AG08395 (cell line): ENCODE results near the gene ASB3.

Experiments
- DNase-seq: peaks from one replicate; pipeline ENCODE4 v3.0.0; 2012; ENCODE audit warnings: mixed read lengths, low spot score

Gene ASB3

DNA sequence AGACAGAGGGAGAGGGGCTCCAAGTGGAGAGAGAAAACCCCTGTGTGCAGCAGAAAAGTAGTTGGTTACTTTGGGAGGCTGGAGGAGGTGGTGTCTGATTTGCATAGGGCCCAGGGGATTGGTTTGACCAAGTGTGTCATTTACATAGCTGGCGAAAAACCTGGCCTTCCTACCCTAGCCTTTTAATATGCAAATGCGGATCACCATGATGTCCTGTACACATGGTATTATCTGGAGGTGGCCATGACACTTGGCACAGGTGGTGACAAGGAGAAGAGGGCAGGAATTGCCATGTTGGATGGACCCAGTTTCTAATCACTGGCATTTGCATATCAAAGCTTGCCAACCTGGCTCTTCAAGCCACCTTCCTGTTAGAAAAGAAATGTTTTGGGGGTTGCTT is 140.0 kb downstream of the ASB3 start:
- no peak for DNase-seq

DNA sequence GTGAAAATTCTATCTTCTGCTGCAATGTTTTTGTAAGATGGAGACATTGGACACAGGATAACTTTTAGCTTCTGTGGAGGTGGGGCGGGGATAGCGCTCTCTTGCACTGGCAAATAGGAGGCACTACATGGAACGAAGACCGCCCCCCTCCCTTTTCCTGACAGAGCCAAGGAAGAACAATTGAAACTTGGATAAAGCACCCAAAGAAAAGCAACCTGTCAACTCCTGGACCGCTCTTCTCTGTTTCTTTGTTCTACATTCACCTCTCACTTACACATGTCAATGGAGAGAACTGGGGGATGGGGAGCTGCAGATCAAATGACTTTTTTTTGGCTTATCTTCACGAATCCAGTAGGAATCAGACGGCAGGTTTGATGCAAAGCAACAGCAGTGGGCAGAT is 145.5 kb downstream of the ASB3 start:
- no peak for DNase-seq

DNA sequence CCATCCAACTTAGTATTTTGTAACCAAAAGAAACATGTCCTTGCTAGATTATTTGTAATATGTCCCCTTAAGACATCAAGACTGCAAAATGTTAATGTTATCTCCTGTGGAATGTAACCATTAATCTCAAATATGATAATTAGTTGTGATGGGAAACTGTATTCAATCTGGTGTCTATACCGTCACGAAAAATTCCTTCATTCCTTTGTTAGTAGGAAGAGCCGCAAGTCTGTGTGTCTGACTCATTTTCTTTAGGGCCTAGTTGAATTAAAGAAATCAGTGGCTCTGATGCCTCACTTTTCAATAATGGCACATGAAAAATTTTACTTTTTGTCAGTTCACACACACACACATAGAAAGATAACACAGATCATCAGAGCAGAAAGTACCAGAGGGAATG is 146.3 kb downstream of the ASB3 start:
- no peak for DNase-seq

DNA sequence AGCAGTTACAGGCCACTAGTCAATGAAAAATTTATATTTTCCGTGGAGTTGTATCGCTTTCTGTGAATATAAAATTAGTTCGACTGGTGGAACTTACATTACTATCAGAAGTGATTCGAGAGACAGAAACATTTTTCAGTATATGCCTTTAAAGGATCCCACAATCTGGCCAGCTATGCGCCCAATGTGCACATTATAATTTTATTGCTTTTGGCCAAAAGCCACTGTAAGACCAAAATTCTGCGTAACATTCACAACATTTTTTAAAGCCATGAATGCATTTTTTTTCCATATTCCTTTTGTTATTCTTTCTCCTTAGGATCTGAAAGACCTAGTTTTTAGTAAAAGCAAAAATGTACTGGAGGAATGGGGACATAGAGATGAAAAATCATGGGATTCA is 150.2 kb downstream of the ASB3 start:
- no peak for DNase-seq

DNA sequence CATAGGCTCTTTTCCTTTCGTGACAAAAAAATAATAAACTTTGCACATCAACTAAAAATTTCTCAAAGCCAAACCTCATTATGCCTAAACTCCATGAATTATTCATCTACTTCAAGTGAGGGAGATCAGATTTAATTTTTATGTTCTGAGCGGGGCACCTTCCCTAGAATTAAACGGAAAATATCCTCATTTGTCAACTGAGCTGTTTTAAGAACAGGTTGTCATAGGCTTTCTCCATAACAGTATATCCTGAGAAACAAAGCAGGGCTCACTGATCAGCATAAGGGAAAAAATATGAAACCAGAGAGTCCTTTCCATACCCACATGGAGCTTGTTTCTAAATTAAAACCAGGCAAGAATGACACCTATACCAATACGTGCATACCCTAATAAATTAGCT is 150.6 kb downstream of the ASB3 start:
- DNase-seq = no peak

DNA sequence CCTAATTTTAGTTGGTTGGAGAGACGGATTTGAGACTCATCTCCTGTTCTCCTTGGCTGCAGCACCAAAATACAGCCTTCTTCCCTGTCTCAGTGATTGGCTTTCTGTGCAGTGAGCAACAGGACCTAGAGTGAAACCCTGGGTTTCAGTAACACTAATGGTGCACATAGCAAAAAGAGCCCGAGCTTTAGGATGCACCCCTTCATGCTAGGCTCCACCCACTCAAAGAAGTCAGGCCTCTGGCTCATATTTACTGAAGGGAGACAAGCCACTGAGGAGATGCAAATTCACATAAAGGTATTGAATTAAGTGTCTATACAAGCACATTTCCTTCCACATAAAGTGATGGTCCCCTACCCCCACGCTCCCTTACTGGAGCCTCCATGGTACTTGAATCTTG is 151.1 kb downstream of the ASB3 start:
- DNase-seq = no peak

DNA sequence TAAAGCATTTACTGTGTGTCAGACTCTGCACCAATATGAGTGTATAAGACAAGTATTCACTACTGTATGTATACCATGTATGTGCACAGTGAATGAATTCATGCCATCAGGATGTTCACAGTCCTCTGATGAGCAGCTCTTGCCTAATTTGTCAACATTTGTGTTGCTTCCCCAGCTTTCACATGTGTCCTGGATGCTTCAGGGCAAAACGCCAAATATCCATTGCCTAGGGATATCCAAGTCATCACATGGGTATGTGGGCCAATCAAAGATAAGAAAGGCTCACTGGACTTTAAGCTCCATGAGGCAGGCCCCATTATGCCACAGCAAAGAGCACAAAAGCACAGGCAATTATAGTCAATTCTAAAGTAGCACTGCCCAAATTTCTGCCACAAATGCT is 153.3 kb downstream of the ASB3 start:
- DNase-seq = no peak

DNA sequence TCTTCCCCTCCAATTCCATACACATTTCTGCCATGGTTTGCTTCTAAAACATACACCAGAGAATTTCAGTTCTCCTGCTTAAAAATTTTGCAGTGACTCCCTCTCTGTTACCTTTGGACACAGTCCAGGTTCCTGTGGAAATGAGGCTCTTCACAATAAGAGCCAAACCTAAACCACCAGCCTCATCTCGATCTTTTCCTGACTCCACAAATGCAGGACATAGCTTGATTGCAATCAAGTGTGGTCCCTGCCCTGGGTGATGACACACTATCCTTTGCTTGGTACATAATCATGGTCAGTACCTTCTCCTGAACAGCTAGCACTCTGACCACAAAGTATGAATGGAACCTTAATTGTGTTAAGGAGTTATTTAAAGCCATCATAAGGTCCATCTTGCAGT is 154.0 kb downstream of the ASB3 start:
- peak; percentile 5 for DNase-seq

DNA sequence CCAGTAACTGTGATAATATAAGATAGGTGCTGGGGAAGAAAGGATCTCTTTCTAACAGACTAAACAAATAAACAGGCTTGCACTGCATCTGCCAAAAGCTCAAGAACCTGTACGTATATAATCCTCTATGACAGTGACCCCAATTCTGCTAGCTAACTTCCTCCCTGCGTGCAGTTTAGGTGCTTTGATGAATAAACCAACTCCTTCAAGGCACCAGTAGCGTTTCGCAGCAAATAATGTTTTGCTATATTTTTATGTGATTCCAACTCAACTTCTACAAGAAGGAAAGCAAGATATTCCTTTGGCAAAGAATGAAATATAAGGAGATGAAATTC is 154.7 kb downstream of the ASB3 start:
- DNase-seq = no peak

DNA sequence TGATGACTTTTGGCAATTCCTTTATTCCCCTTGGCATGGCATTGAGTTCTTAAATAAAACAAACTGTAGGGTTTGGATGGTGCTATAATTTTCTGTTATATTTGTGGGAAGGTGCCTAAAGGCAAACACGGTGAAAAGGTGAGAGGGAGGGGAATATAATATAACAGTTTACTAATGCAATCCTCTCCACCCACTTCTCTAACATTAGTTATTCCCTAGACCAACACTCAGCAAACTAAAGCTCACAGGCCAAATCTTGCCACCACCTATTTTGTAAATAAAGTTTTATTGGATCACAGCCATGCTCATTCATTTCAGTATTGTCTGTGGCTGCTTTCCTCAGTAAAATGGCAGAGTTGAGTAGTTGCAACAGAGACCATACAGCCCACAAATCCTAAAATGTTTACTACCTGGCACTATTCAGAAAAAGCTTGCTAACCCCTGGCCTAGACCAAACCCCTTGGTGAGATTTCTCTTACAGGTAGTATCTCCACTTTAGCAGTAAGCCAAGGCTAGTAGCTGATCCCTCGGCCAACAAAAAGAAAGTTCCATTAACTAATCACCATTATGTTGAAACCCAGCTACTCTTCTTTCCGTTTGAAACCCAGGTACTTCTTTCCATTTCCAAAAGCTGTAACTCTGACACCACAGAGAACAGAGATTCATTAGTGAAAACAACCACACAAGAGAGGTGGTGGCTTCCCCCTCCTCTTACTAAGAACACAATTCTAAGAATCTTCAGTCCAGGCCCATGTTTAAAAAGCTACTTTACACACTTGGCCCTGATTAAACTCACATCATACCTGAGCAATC is 155.2 kb downstream of the ASB3 start:
- DNase-seq = no peak

DNA sequence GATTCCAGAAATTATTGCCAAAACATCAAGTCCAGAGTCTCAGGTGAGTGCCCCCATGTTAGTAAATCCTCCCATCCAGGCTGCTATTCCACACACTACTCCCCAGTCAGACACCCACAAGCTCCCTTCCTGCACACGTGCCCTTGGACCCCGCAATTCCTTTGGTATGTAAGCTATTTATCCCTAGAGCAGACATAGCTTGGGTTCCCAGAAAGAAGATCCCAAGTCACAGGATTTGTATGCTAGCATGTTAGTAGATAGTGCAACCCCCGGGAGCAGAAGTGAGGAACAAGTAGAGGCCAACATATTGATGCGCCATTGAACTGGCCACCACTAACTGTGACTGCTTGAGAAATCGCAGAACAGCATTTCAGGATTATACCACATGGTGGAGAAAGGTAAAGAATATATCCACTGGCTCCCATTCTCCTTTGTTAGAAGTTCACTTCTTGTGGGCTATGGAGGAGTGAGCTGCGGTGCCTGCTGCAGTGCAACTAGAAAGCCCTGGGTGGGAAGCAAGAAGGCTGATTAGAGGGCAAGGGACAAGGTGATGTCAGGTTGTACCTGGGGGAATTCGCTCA is 156.6 kb downstream of the ASB3 start:
- peak; percentile 2 for DNase-seq

DNA sequence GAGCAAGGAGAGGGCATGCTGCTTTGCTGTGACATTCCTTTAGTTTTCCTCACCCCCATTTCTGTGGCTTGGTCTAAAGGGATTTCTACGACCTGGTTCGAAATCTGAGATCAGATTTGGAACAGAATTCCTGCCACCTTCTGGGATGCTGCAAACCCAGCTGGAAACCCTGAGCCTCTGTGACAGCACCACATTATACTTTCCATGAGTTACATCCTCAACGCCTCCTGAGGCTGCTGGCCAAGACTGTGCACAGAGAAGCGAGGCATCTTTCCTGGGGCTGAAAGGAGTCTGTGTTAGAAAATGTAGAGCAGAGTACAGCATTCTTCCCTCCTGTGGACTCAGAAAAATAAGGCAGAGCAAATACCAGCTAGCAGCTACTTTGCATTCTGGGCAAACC is 157.3 kb downstream of the ASB3 start:
- DNase-seq = no peak

DNA sequence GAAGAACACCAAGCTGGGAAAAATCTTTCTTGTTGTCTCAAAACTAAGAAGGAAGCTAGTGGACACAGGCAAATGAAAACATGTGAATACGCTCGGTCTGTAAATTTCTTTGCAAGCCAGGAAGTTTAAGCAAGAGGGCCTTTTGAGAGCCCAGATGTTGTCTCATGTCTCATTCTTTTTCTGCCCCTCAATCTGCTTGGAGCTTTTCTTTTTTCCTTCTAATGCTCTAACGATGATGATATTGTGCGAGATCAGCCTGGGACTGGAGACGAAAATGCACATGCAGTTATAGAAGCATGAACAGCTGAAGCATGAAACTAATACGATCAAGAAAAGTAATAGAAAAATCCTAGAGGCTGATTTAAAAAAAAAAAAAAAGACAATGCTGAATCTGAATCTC is 157.8 kb downstream of the ASB3 start:
- DNase-seq = no peak

DNA sequence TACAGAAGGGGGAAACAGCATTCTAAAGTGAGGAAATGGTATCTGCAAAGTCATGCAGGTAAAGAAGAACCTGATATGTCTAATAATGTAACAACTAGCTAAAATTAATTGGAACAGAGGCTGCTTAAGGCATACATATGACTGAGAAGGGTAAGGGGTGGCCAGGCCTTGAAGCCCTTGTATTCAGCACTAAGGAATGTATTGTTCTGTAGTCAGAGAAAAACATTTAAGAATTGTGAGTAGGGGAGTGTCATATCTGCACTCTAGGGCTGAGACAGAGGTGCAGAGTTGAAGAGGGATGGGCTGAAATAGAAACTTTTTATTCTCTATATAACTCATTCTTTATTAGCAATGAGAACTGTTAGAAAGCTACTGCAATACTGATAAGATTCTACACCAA is 164.6 kb downstream of the ASB3 start:
- no peak for DNase-seq

DNA sequence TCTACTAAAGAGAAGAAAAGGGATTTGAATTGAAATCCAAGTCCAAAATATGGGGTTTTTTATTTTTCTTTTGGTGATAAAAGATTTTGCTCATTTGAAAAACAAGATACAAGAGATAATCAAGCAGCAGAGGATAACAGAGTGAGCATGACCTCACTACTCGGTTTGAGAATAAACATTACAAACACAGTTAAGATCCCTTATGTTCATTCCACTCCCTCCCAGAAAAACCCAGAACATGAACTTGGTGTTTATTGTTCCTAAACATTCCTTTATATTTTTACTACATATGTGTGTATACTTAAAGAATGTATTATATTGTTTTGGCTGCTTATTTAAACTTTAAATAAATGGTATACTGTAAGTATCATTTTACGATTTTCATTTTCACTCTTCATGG is 165.8 kb downstream of the ASB3 start:
- DNase-seq = no peak
